ENCODE data around the gene CHML.
A peak's percentile ranks its signal among the peaks of the same experiment; 100 is the strongest.

DNA sequence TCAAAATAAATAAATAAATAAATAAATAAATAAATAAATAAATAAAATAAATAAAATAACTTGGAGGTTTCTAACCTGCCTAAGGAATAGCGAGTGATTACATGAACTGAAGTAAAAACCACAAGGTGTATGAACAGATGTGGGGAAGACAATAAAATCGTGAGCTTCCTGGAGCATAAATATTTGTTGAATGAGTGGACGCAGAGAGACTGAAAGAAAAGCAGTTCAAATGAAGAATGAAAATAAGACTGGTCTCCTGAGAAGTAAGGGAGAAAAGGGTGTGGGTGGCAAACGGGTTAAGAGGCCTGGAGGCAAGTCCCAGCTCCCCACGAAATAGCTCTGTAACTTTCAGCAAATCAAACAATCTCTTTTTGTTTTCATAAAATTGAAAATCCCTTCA is 33.6 kb downstream of the CHML start:
- TF ChIP-seq SIN3A (IDR thresholded peaks at IDR 0.05; ENCODE audit: borderline replicate concordance, insufficient read depth, low read depth, low read length) (no peak), POLR2AphosphoS5 (IDR thresholded peaks at IDR 0.05; ENCODE audit: low read depth, low read length) (peak; percentile 47; the same call in 1 of the 2 replicates)
- TF ChIP-seq, protein P1, sequence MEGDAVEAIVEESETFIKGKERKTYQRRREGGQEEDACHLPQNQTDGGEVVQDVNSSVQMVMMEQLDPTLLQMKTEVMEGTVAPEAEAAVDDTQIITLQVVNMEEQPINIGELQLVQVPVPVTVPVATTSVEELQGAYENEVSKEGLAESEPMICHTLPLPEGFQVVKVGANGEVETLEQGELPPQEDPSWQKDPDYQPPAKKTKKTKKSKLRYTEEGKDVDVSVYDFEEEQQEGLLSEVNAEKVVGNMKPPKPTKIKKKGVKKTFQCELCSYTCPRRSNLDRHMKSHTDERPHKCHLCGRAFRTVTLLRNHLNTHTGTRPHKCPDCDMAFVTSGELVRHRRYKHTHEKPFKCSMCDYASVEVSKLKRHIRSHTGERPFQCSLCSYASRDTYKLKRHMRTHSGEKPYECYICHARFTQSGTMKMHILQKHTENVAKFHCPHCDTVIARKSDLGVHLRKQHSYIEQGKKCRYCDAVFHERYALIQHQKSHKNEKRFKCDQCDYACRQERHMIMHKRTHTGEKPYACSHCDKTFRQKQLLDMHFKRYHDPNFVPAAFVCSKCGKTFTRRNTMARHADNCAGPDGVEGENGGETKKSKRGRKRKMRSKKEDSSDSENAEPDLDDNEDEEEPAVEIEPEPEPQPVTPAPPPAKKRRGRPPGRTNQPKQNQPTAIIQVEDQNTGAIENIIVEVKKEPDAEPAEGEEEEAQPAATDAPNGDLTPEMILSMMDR (IDR thresholded peaks at IDR 0.05): no peak
- TF ChIP-seq, protein P2, sequence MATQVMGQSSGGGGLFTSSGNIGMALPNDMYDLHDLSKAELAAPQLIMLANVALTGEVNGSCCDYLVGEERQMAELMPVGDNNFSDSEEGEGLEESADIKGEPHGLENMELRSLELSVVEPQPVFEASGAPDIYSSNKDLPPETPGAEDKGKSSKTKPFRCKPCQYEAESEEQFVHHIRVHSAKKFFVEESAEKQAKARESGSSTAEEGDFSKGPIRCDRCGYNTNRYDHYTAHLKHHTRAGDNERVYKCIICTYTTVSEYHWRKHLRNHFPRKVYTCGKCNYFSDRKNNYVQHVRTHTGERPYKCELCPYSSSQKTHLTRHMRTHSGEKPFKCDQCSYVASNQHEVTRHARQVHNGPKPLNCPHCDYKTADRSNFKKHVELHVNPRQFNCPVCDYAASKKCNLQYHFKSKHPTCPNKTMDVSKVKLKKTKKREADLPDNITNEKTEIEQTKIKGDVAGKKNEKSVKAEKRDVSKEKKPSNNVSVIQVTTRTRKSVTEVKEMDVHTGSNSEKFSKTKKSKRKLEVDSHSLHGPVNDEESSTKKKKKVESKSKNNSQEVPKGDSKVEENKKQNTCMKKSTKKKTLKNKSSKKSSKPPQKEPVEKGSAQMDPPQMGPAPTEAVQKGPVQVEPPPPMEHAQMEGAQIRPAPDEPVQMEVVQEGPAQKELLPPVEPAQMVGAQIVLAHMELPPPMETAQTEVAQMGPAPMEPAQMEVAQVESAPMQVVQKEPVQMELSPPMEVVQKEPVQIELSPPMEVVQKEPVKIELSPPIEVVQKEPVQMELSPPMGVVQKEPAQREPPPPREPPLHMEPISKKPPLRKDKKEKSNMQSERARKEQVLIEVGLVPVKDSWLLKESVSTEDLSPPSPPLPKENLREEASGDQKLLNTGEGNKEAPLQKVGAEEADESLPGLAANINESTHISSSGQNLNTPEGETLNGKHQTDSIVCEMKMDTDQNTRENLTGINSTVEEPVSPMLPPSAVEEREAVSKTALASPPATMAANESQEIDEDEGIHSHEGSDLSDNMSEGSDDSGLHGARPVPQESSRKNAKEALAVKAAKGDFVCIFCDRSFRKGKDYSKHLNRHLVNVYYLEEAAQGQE (IDR thresholded peaks at IDR 0.05; ENCODE audit: insufficient read depth in 1 of 2, low read depth in 2 of 2, low read length in 1 of 2): no peak

All from Panc1 (cell line).